H1 (cell line): ENCODE measurements around the gene FOXL3. TPM values are rescaled to one million over a fixed set of nuclear protein-coding genes. Genes with fewer than 3 reads are reported as not detected.

ENCODE experiments used
- CTCF ChIA-PET: fragments of 300-600 bp; sonication (Branson Sonifier 250); formaldehyde crosslinking; loops from one replicate; lab custom pipeline; 2021; ENCODE audit not compliant: partially characterized antibody; lab: Charles Lee
- POLR2A ChIA-PET: fragments of 300-600 bp; sonication (Branson Sonifier 250); formaldehyde crosslinking; loops from one replicate; lab custom pipeline; 2021; ENCODE audit warnings: inconsistent platforms; ENCODE audit not compliant: partially characterized antibody; lab: Charles Lee
- DNase-seq, 2 experiments: peaks; one replicate each; pipeline versions ENCODE4 v3.0.0 to v3.0.0-alpha.2; 2010 to 2022; ENCODE audit warnings: low spot score in 2 of 2, low read depth in 1 of 2, mixed read lengths in 1 of 2
- FAIRE-seq: peaks from 2 replicates; lab custom pipeline; 2011; peaks lifted over from hg19 to GRCh38; lab: Jason Lieb, UNC
- H2AFZ ChIP-seq: 2 replicates; pipeline ENCODE4 v1.8.1; 2012; ENCODE audit warnings: low read length, inconsistent platforms
- H2AK5ac ChIP-seq: 2 replicates; pipeline ENCODE4 v1.6.1; 2013; ENCODE audit warnings: low read depth, low read length
- H2BK120ac ChIP-seq: replicated peaks from 2 replicates; pipeline ENCODE3; 2013; ENCODE audit warnings: low read depth, low read length, inconsistent platforms
- H2BK12ac ChIP-seq: 2 replicates; pipeline ENCODE4 v1.6.1; 2013; ENCODE audit warnings: low read depth, low read length
- H2BK15ac ChIP-seq: 2 replicates; pipeline ENCODE4 v1.6.1; 2013; ENCODE audit warnings: low read length
- H2BK20ac ChIP-seq: 2 replicates; pipeline ENCODE4 v1.6.1; 2013; ENCODE audit warnings: low read length
- H2BK5ac ChIP-seq: 2 replicates; pipeline ENCODE4 v1.6.1; 2013; ENCODE audit warnings: low read depth, low read length
- H3K14ac ChIP-seq: 2 replicates; pipeline ENCODE4 v1.6.1; 2013; ENCODE audit warnings: inconsistent platforms; ENCODE audit not compliant: insufficient read length
- H3K18ac ChIP-seq: 2 replicates; pipeline ENCODE4 v1.6.1; 2013; ENCODE audit warnings: low read length; ENCODE audit errors: extremely low read depth
- H3K23ac ChIP-seq: 2 replicates; pipeline ENCODE4 v1.6.1; 2013; ENCODE audit warnings: inconsistent platforms; ENCODE audit not compliant: insufficient read length
- H3K23me2 ChIP-seq: 2 replicates; pipeline ENCODE4 v1.6.1; 2013; ENCODE audit warnings: low read depth, low read length
- H3K27ac ChIP-seq: 2 replicates; pipeline ENCODE4 v1.6.1; 2011; ENCODE audit warnings: low read depth, low read length, inconsistent platforms
- H3K27me3 ChIP-seq, 4 experiments: replicated peaks in 1 of 4; 1 replicate in 1 of 4; 2 replicates in 3 of 4; pipeline versions ENCODE4 v1.6.1 to v1.8.1; 2011 to 2013; ENCODE audit warnings: low read length in 3 of 4, mild to moderate bottlenecking in 3 of 4, inconsistent platforms in 2 of 4, mixed read lengths in 2 of 4, moderate library complexity in 1 of 4; ENCODE audit not compliant: control insufficient read depth in 3 of 4, insufficient read depth in 3 of 4; ENCODE audit errors: extremely low read depth in 1 of 4
- H3K36me3 ChIP-seq, 4 experiments: 2 replicates each; pipeline versions ENCODE4 v1.6.1 to v1.8.1; 2011 to 2013; ENCODE audit warnings: mild to moderate bottlenecking in 4 of 4, low read length in 3 of 4, moderate library complexity in 2 of 4, control low read depth in 1 of 4, inconsistent platforms in 1 of 4; ENCODE audit not compliant: insufficient read depth in 4 of 4, control insufficient read depth in 2 of 4
- H3K4ac ChIP-seq: replicated peaks from 2 replicates; pipeline ENCODE3; 2013; ENCODE audit warnings: low read length, low read depth, mixed read lengths, inconsistent platforms; ENCODE audit not compliant: insufficient read length
- H3K4me1 ChIP-seq, 4 experiments: replicated peaks in 1 of 4; 1 replicate in 1 of 4; 2 replicates in 3 of 4; pipeline versions ENCODE4 v1.6.1 to v1.8.1; 2011 to 2013; ENCODE audit warnings: low read length in 3 of 4, inconsistent platforms in 2 of 4, mixed read lengths in 1 of 4; ENCODE audit not compliant: insufficient read depth in 4 of 4, control insufficient read depth in 3 of 4
- H3K4me2 ChIP-seq, 2 experiments: 2 replicates each; pipeline versions ENCODE4 v1.6.1 to v1.8.1; 2011 to 2013; ENCODE audit warnings: low read depth in 2 of 2, low read length in 2 of 2, control low read depth in 1 of 2, inconsistent platforms in 1 of 2, mild to moderate bottlenecking in 1 of 2; ENCODE audit not compliant: insufficient read depth in 1 of 2
- H3K4me3 ChIP-seq, 4 experiments: fragments of 200-600, 300-600 bp in 1 of 4; sonication (generic), shearing (Covaris generic), sonication (Bioruptor Twin) in 1 of 4; 2 replicates each; pipeline versions ENCODE4 v1.5.1 to v1.8.1; 2011 to 2016; ENCODE audit warnings: low read length in 4 of 4, low read depth in 3 of 4, control low read depth in 2 of 4, inconsistent platforms in 2 of 4, mild to moderate bottlenecking in 2 of 4, mixed read lengths in 1 of 4, moderate library complexity in 1 of 4; ENCODE audit not compliant: insufficient read depth in 2 of 4; ENCODE audit errors: extremely low read depth in 1 of 4
- H3K56ac ChIP-seq: replicated peaks from 2 replicates; pipeline ENCODE3; 2013; ENCODE audit warnings: low read depth, mild to moderate bottlenecking, mixed read lengths, low read length, inconsistent platforms; ENCODE audit not compliant: insufficient read length
- H3K79me1 ChIP-seq: 2 replicates; pipeline ENCODE4 v1.6.1; 2013; ENCODE audit warnings: low read depth, low read length, control low read depth
- H3K79me2 ChIP-seq, 2 experiments: 2 replicates each; pipeline versions ENCODE4 v1.6.1 to v1.8.1; 2012 to 2013; ENCODE audit warnings: low read length in 2 of 2, mild to moderate bottlenecking in 2 of 2, inconsistent platforms in 1 of 2; ENCODE audit not compliant: insufficient read depth in 2 of 2, control insufficient read depth in 1 of 2
- H3K9ac ChIP-seq, 4 experiments: replicated peaks in 1 of 4; 1 replicate in 1 of 4; 2 replicates in 3 of 4; pipeline versions ENCODE4 v1.6.1 to v1.8.1; 2011 to 2013; ENCODE audit warnings: low read depth in 3 of 4, low read length in 3 of 4, control low read depth in 2 of 4, mild to moderate bottlenecking in 2 of 4, moderate library complexity in 2 of 4, inconsistent platforms in 1 of 4; ENCODE audit errors: extremely low read depth in 1 of 4
- H3K9me3 ChIP-seq, 2 experiments: 2 replicates each; pipeline versions ENCODE4 v1.6.1 to v1.8.1; 2012 to 2013; ENCODE audit warnings: mild to moderate bottlenecking in 2 of 2, moderate library complexity in 2 of 2, control low read depth in 1 of 2, inconsistent platforms in 1 of 2, low read depth in 1 of 2, low read length in 1 of 2, mixed read lengths in 1 of 2; ENCODE audit not compliant: insufficient read depth in 2 of 2
- H4K20me1 ChIP-seq, 2 experiments: replicated peaks in 1 of 2; 2 replicates each; pipeline versions ENCODE3 to v1.8.1; 2011 to 2013; ENCODE audit warnings: inconsistent platforms in 2 of 2, low read length in 2 of 2, mild to moderate bottlenecking in 1 of 2; ENCODE audit not compliant: insufficient read depth in 2 of 2, control insufficient read depth in 1 of 2
- H4K5ac ChIP-seq: 2 replicates; pipeline ENCODE4 v1.6.1; 2013; ENCODE audit warnings: low read length, low read depth, mixed read lengths, inconsistent platforms; ENCODE audit not compliant: insufficient read length
- H4K8ac ChIP-seq: 2 replicates; pipeline ENCODE4 v1.8.0; 2013; ENCODE audit warnings: mild to moderate bottlenecking, moderate library complexity, low read length, inconsistent platforms; ENCODE audit not compliant: insufficient read depth; ENCODE audit errors: extremely low read depth
- H4K91ac ChIP-seq: replicated peaks from 2 replicates; pipeline ENCODE3; 2013; ENCODE audit warnings: low read length, mixed read lengths, inconsistent platforms; ENCODE audit not compliant: insufficient read length
- KDM1A ChIP-seq: fragments of 200-600, 300-600 bp; sonication (generic); IDR thresholded peaks from 2 replicates; pipeline ENCODE4 v1.7.1; 2016; ENCODE audit warnings: mild to moderate bottlenecking, low read length, borderline replicate concordance
- SAP30 ChIP-seq: fragments of 300-600 bp; sonication (generic); IDR thresholded peaks from 2 replicates; pipeline ENCODE4 v1.7.1; 2012; ENCODE audit warnings: low read length, moderate library complexity, mild to moderate bottlenecking, inconsistent platforms; ENCODE audit not compliant: insufficient read depth, insufficient replicate concordance
- SIRT6 ChIP-seq: IDR thresholded peaks from one replicate; pipeline ENCODE4 v1.7.1; 2012; ENCODE audit warnings: low read length, inconsistent platforms
- TAF7 ChIP-seq: optimal IDR thresholded peaks from 2 replicates; pipeline ENCODE3; 2011; ENCODE audit warnings: low read depth, mild to moderate bottlenecking, inconsistent platforms, low read length, moderate library complexity, borderline replicate concordance
- whole genome bisulfite sequencing, 2 experiments: shearing (Covaris generic) in 1 of 2; methylation state at CpG; one replicate each; pipeline versions ENCODE4 v1.1.6 to v1.1.7; 2013 to 2015; ENCODE audit warnings: low lambda C conversion rate in 2 of 2, mixed read lengths in 2 of 2, inconsistent platforms in 1 of 2, low coverage in 1 of 2, missing lambda C conversion rate in 1 of 2; ENCODE audit not compliant: insufficient replicate concordance in 2 of 2, insufficient coverage in 1 of 2, insufficient read length in 1 of 2; ENCODE audit errors: extremely low coverage in 1 of 2, missing lambda C conversion rate in 1 of 2; 5-methylcytosine and 5-hydroxymethylcytosine counted together
- polyA plus RNA-seq, 7 experiments: library from polyadenylated mRNA; depleted of rRNA in 3 of 7; stranded (reverse) in 5 of 7; unstranded in 2 of 7; fragments of >200 nt in 5 of 7; fragments of 200-250 nt in 2 of 7; gene quantifications; 1 replicate in 5 of 7; 2 replicates in 1 of 7; 4 replicates in 1 of 7; pipeline versions ENCODE4 v1.2.1 to v1.2.3, GENCODE V29; 2011 to 2013; ENCODE audit warnings: missing spikeins in 2 of 7, mixed read lengths in 2 of 7
- total RNA-seq: library from RNA; stranded (reverse); fragmentation: NEBNext Ultra II Directional; extraction: Animal tissue kit (Norgen Biotek cat#: 25700); gene quantifications from 2 replicates; pipeline ENCODE4 v1.2.1, GENCODE V29; 2021
- TF ChIP-seq, protein P1 (sequence below): IDR thresholded peaks from 2 replicates; pipeline ENCODE4 v1.6.1; 2012; ENCODE audit warnings: inconsistent platforms

The FOXL3 gene
- total and polyA plus RNA-seq, 2 of the 8 experiments (the other 6 are each of a cell fraction or from before 2014, with no cell fraction given), result not detected

GRCh38 chr7:247636-248035 lies 42.3 kb upstream of the FOXL3 start:
- TF ChIP-seq TAF7, result no peak
- TF ChIP-seq, protein P1, sequence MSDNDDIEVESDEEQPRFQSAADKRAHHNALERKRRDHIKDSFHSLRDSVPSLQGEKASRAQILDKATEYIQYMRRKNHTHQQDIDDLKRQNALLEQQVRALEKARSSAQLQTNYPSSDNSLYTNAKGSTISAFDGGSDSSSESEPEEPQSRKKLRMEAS, result no peak
- TF ChIP-seq SAP30, result no peak
- no peak for TF ChIP-seq SIRT6
- no peak for TF ChIP-seq KDM1A
- TF ChIP-seq, all 59 proteins: peak for 0
- no peak overlapping the region for H3K23ac ChIP-seq

More at GRCh38 chr7:247636-248035, 42.3 kb upstream of the FOXL3 start:
- no peak overlapping the region for H2BK120ac ChIP-seq
- FAIRE-seq, result no peak
- H4K8ac ChIP-seq, result no peak overlapping the region
- H3K18ac ChIP-seq, result no peak overlapping the region
- H3K27ac ChIP-seq, result no peak overlapping the region
- CTCF ChIA-PET, result no interaction called here
- H4K91ac ChIP-seq, result no peak overlapping the region
- H2AK5ac ChIP-seq, result no peak overlapping the region
- no peak overlapping the region for H3K4me2 ChIP-seq
- no peaks in the 10 kb centered on the region for H3K23me2 ChIP-seq
- H3K9me3 ChIP-seq, result peaks cover 0 to 4% of the 10 kb centered on the region in 2 experiments; a peak in 1 of 4 replicates
- H3K4me3 ChIP-seq, result no peak overlapping the region
- no peak overlapping the region for H2AFZ ChIP-seq
- POLR2A ChIA-PET, result no interaction called here
- H2BK20ac ChIP-seq, result no peak overlapping the region
- H4K5ac ChIP-seq, result no peak overlapping the region
- H3K27me3 ChIP-seq, result no peaks in the 10 kb centered on the region
- no peaks in the 10 kb centered on the region for H3K4me1 ChIP-seq
- H2BK15ac ChIP-seq, result no peak overlapping the region
- WGBS, 2 experiments, result 88% methylated on average over 16 of the region's 16 CpGs; no CpG with 5 or more reads in 1 of the 2 experiments
- H3K79me2 ChIP-seq, result no peaks in the 10 kb centered on the region
- H3K56ac ChIP-seq, result no peak overlapping the region
- no peak overlapping the region for H3K14ac ChIP-seq
- H3K4ac ChIP-seq, result no peak overlapping the region
- peaks cover 0 to 16% (median 4%) of the 10 kb centered on the region in 4 experiments; a peak in 4 of 8 replicates for H3K36me3 ChIP-seq
- no peak overlapping the region for H2BK5ac ChIP-seq
- no peak for DNase-seq
- no peak overlapping the region for H3K9ac ChIP-seq
- H4K20me1 ChIP-seq, result peaks cover 2 to 3% of the 10 kb centered on the region in 2 experiments
- no peaks in the 10 kb centered on the region for H3K79me1 ChIP-seq
- H2BK12ac ChIP-seq, result no peak overlapping the region
